Kidney (tissue), 14 donors: ENCODE data around the gene NANOS1. TPM values are rescaled to one million over a fixed set of nuclear protein-coding genes. Genes with fewer than 3 reads are reported as not detected.

Experiments
- DNase-seq, 5 donors: peaks; one replicate each; pipeline ENCODE4 v3.0.0-alpha.2; 2013 to 2020
- FAIRE-seq: peaks from 2 replicates; lab custom pipeline; 2012; peaks lifted over from hg19 to GRCh38; lab: Jason Lieb, UNC
- H3K27ac ChIP-seq, 2 donors: one replicate each; pipeline ENCODE4 v1.7.0; 2013; ENCODE audit warnings: low read depth in 2 of 2, low read length in 2 of 2, inconsistent platforms in 1 of 2
- H3K27me3 ChIP-seq: one replicate; pipeline ENCODE4 v1.7.1; 2013; ENCODE audit warnings: low read length, inconsistent platforms; ENCODE audit not compliant: control insufficient read depth, insufficient read depth
- H3K36me3 ChIP-seq, 3 donors: one replicate each; pipeline versions ENCODE4 v1.7.0 to v1.7.1; 2013; ENCODE audit warnings: low read length in 3 of 3, control low read depth in 1 of 3, inconsistent platforms in 1 of 3; ENCODE audit not compliant: insufficient read depth in 3 of 3, control insufficient read depth in 2 of 3
- H3K4me1 ChIP-seq, 3 donors: one replicate each; pipeline versions ENCODE4 v1.7.0 to v1.7.1; 2013; ENCODE audit warnings: low read length in 3 of 3, inconsistent platforms in 1 of 3, low read depth in 1 of 3; ENCODE audit not compliant: control insufficient read depth in 2 of 3, insufficient read depth in 2 of 3
- H3K4me3 ChIP-seq, 3 donors: one replicate each; pipeline versions ENCODE4 v1.7.0 to v1.8.1; 2013; ENCODE audit warnings: low read length in 3 of 3, control low read depth in 1 of 3, inconsistent platforms in 1 of 3
- H3K9ac ChIP-seq, 3 donors: one replicate each; pipeline versions ENCODE4 v1.7.0 to v1.7.1; 2013; ENCODE audit warnings: low read length in 3 of 3, control low read depth in 1 of 3, inconsistent platforms in 1 of 3
- H3K9me3 ChIP-seq, 3 donors: one replicate each; pipeline versions ENCODE4 v1.7.0 to v1.7.1; 2013; ENCODE audit warnings: low read length in 3 of 3, control low read depth in 1 of 3, inconsistent platforms in 1 of 3; ENCODE audit not compliant: control insufficient read depth in 2 of 3, insufficient read depth in 1 of 3
- CTCF ChIP-seq: IDR thresholded peaks from 3 replicates; pipeline ENCODE4 v1.5.1; 2012; ENCODE audit warnings: mild to moderate bottlenecking, moderate library complexity, borderline replicate concordance; ENCODE audit not compliant: insufficient read depth; ENCODE audit errors: extremely low read depth
- intact Hi-C: fragments of 100-400 bp; cut with DNase I; formaldehyde crosslinking; loops from one replicate; pipeline ENCODE4 v1.11.1; 2022
- polyA plus RNA-seq: library from polyadenylated mRNA; stranded (reverse); fragments of 350-450 nt; fragmentation: Illumina TruSeq; extraction: RNeasy Lipid Tissue Mini Kit (QIAGEN cat#74804); gene quantifications from one replicate; pipeline ENCODE4 v1.2.3, GENCODE V29; 2014; ENCODE audit warnings: low read depth, low replicate concordance; ENCODE audit not compliant: insufficient read depth
- total RNA-seq: library from RNA; stranded (reverse); fragmentation: NEBNext Ultra II Directional; extraction: Animal tissue kit (Norgen Biotek cat#: 25700); gene quantifications from one replicate; pipeline ENCODE4 v1.2.1, GENCODE V29; 2021
- donor health status: control.
- donor health status: control.
- donor health status: control.
- donor health status: control.
- donor health status: control.
- donor health status: DM: yes; HTN: yes; CAD: no.
- donor health status: Normal renal cell carcinoma (clear cell type).

NANOS1 gene
- total and polyA plus RNA-seq, 2 donors from 2014 or later, result 1.1 to 4.5 TPM

GRCh38 chr10:119003572-119004289 lies 25.8 kb upstream of the NANOS1 start:
- Histone ChIP-seq H3K9me3 (no peaks in the 10 kb centered on the region), H3K36me3 (no peaks in the 10 kb centered on the region), H3K27ac (no peak overlapping the region), H3K4me1 (no peaks in the 10 kb centered on the region), H3K9ac (no peak overlapping the region), H3K27me3 (no peaks in the 10 kb centered on the region), H3K4me3 (no peak overlapping the region)
- TF ChIP-seq CTCF, result no peak
- DNase-seq (no peak), FAIRE-seq (no peak)
- intact Hi-C loops, result no loop called here

- no peaks in the 10 kb centered on the region for H3K9me3 ChIP-seq
- H3K9ac ChIP-seq, result no peak overlapping the region
- H3K36me3 ChIP-seq, result no peaks in the 10 kb centered on the region
- no peak for TF ChIP-seq CTCF
- DNase-seq (no peak), FAIRE-seq (no peak)
- H3K27ac ChIP-seq, result no peak overlapping the region
- intact Hi-C loops, result no loop called here
- H3K4me3 ChIP-seq, result no peak overlapping the region
- no peaks in the 10 kb centered on the region for H3K4me1 ChIP-seq
- no peaks in the 10 kb centered on the region for H3K27me3 ChIP-seq
These were observed 24.0 kb upstream of the NANOS1 start for GRCh38 chr10:119005362-119006043.

- intact Hi-C loops, result no loop called here
- Histone ChIP-seq H3K4me1 (no peaks in the 10 kb centered on the region), H3K9ac (no peak overlapping the region), H3K4me3 (no peak overlapping the region), H3K9me3 (no peaks in the 10 kb centered on the region), H3K27me3 (no peaks in the 10 kb centered on the region), H3K27ac (no peak overlapping the region), H3K36me3 (no peaks in the 10 kb centered on the region)
- FAIRE-seq (no peak), DNase-seq (no peak)
- no peak for TF ChIP-seq CTCF
These were observed 22.9 kb upstream of the NANOS1 start for GRCh38 chr10:119006451-119007210.
